Stomach smooth muscle (tissue), 2 donors: ENCODE data around the gene ZNF70.

Experiments
- H3K27ac ChIP-seq: one replicate; pipeline ENCODE4 v1.7.0; 2013; ENCODE audit warnings: mild to moderate bottlenecking, low read length, inconsistent platforms
- H3K27me3 ChIP-seq, 2 donors: one replicate each; pipeline ENCODE4 v1.7.0; 2013; ENCODE audit warnings: low read length in 2 of 2; ENCODE audit not compliant: insufficient read depth in 2 of 2, control insufficient read depth in 1 of 2
- H3K36me3 ChIP-seq, 2 donors: one replicate each; pipeline ENCODE4 v1.7.0; 2013; ENCODE audit warnings: low read length in 2 of 2; ENCODE audit not compliant: control insufficient read depth in 2 of 2, insufficient read depth in 2 of 2
- H3K4me1 ChIP-seq: one replicate; pipeline ENCODE4 v1.7.0; 2013; ENCODE audit warnings: low read length; ENCODE audit not compliant: control insufficient read depth, insufficient read depth
- H3K4me3 ChIP-seq, 2 donors: one replicate each; pipeline ENCODE4 v1.7.0; 2013; ENCODE audit warnings: low read length in 2 of 2
- H3K9ac ChIP-seq, 2 donors: one replicate each; pipeline ENCODE4 v1.7.0; 2013; ENCODE audit warnings: low read length in 2 of 2, mild to moderate bottlenecking in 1 of 2
- H3K9me3 ChIP-seq, 2 donors: one replicate each; pipeline ENCODE4 v1.7.0; 2013; ENCODE audit warnings: low read length in 2 of 2; ENCODE audit not compliant: control insufficient read depth in 2 of 2
- donor health status: healthy.
- donor health status: Pancreatic carcinoma.

Gene ZNF70

GRCh38 chr22:23755711-23756110 is 4.8 kb upstream of the ZNF70 start:
- Histone ChIP-seq H3K27ac (no peak overlapping the region), H3K27me3 (no peaks in the 10 kb centered on the region), H3K4me1 (no peaks in the 10 kb centered on the region), H3K4me3 (no peak overlapping the region), H3K9me3 (no peaks in the 10 kb centered on the region), H3K9ac (no peak overlapping the region), H3K36me3 (no peaks in the 10 kb centered on the region)

DNA sequence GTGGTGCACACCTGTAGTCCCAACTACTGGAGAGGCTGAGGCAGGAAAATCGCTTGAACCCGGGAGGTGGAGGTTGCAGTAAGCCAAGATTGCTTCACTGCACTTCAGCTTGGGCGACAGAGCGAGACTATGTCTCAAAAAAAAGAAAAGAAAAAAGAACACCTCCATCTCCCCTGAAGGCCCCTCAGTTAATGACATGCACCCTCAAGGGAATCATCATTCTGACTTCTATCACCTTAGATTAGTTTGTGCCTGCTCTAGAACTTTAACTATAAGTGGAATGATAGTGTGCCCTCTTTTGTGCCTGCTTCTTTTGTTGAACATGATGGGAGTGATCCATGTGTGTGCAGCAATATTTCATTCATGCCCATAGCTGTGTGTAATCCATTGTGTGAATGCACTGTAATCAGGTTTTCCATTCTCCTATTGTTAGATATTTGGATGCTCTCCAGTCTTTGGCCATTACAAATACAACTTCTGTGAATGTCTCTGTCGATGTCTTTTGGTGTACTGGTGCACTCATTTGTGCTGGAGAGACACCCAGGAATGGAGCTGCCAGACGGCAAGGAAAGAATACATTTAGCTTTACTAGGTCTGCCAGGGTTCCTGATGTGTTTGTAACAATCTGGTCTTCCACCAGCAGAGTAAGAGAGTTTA is 4.2 kb upstream of the ZNF70 start:
- Histone ChIP-seq H3K27me3 (no peaks in the 10 kb centered on the region), H3K9me3 (no peaks in the 10 kb centered on the region), H3K36me3 (no peaks in the 10 kb centered on the region), H3K4me3 (no peak overlapping the region), H3K9ac (no peak overlapping the region), H3K27ac (no peak overlapping the region), H3K4me1 (peaks cover 4% of the 10 kb centered on the region)

DNA sequence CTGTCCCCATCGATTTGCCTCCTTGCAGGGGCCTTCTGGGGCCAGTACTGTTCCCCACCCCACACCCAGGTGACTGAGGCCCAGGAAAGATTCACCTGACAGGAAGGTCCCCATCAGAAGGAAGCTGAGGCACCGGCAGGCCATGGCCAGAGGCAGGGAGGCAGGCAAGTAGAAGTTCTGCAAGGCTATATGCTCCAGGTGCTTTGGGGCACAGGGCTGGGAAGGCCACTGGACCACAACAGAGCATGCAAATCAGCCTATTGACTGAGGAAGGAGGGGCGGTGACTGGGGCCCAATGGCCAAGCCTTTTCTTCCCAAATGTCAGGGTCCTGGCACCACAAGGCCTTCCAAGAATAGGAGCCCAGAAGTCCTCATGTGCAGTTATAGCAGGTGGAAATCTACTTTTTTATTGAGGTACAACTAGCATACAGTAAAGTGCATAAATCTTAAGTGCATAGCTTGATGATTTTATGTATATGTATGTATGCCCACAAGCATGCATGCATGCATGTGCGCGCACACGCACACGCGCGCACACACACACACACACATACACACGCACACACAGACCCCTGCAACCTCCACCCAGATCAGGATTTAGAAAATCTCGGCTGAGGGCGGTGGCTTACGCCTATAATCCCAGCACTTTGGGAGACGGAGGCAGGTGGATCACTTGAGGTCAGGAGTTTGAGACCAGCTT is 3.5 kb upstream of the ZNF70 start, which contains the start of gene VPREB3:
TSS of gene VPREB3 (minus strand) at position 206 of the 700 bp plus-strand sequence. CDS start at position 144, 62 bp downstream.
- Histone ChIP-seq H3K27ac (no peak within 1 kb of the TSS), H3K9ac (no peak within 1 kb of the TSS), H3K4me1 (peaks cover 8% of the 10 kb centered on the region), H3K27me3 (no peaks in the 10 kb centered on the region), H3K4me3 (no peak within 1 kb of the TSS), H3K9me3 (no peaks in the 10 kb centered on the region), H3K36me3 (no peaks in the 10 kb centered on the region)

DNA sequence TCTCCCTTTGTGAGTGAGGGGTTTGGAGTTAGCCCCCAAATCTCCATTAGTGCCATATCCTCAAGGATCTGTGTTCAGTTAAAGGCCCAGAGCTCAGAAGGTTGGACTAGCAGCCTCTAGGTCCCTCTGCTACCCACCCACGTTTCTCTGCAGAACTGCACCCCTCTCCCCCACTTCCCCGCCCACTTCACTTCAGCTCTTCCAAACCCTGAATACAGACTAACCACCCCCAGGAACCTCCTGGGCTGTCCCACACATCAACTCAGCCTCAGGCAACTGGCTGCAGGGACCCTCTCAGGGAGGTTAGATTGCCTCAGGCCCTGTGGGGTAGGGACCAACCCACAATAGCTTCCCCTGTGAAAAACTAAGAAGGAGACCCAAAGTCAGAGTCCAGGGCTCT is 2.5 kb upstream of the ZNF70 start:
- Histone ChIP-seq H3K27ac (no peak overlapping the region), H3K9ac (no peak overlapping the region)

DNA sequence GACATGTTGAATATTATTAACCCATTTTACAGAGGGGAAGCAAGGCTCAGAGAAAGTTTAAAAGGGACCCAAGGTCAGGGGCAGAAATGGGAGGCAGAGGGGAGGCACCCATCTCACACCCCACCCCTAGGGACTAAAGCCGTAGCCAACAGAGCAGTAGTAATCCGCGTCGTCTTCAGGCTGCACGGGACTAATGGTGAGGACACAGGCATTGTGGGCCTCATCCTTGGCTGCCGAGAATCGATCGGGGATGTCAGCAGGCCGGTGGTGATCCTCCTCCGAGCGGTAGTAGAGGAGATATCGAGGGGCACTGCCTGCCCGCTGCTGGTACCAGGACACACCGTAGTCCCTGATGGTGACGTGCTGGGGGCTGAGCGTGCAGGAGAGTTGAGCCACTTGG is 1.8 kb upstream of the ZNF70 start:
- Histone ChIP-seq H3K27ac (no peak overlapping the region), H3K9ac (no peak overlapping the region), H3K27me3 (no peaks in the 10 kb centered on the region), H3K36me3 (no peaks in the 10 kb centered on the region), H3K4me3 (no peak overlapping the region), H3K9me3 (no peaks in the 10 kb centered on the region), H3K4me1 (peaks cover 8% of the 10 kb centered on the region)

More for the DNA sequence above, 2.5 kb upstream of the ZNF70 start:
- H3K36me3 ChIP-seq = no peaks in the 10 kb centered on the region
- peaks cover 8% of the 10 kb centered on the region for H3K4me1 ChIP-seq
- no peaks in the 10 kb centered on the region for H3K27me3 ChIP-seq
- H3K9me3 ChIP-seq = no peaks in the 10 kb centered on the region
- no peak overlapping the region for H3K4me3 ChIP-seq

DNA sequence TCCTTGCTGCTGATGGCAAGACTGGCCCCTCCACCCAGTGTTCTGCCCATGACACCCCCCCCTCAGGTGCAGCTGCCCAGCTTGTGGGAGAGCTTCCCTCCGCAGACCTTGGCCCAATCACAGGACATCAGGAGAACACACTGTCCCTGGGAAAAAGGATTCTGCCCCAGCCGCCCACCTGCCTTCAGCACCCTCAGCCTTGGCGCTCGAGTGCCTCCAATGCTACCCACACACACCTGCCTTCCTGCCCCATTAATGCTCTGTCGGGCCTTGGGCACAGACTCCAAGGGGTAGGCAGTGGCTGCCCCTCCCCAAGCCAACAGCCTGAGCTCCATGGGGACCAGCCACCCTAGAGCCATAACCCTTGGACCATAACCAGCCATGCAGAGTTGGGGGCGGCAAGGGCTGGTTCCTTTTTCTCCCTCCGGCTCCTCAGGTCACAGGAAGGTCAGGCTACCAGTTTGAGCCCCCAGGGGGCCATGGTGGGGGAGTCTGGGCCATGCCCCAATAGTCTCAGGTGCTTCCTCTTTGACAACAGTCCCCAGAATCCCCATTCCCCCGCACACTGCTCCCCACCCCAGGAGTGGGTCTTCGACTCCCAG is 1.3 kb upstream of the ZNF70 start:
- Histone ChIP-seq H3K27ac (no peak overlapping the region), H3K9me3 (no peaks in the 10 kb centered on the region), H3K4me3 (peak overlapping the region in 1 of 2 donors; percentile 88), H3K9ac (no peak overlapping the region), H3K4me1 (peaks cover 8% of the 10 kb centered on the region), H3K27me3 (no peaks in the 10 kb centered on the region), H3K36me3 (no peaks in the 10 kb centered on the region)

DNA sequence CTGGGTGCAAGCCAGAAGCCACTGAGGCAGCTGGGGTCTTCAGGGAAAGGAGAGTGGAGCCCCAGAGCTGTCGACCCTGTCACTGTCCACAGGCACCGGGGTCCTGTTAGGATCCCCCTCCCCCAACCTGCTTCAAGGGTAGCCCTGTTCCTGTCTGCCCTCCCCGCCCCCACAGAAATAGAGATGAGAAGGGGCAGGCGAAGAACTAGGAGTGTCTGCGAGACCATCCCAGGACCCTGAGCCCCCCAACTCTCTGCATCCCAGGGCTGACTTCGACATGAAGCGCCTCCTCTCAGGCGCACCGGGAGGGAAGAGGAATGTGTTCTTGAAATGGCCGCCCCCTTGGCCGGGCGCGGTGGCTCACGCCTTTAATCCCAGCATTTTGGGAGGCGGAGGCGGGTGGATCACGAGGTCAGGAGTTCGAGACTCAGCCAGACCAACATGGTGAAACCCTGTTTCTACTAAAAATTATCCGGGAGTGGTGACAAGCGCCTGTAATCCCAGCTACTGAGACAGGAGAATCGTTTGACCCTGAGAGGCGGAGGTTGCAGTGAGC is 607 bp upstream of the ZNF70 start:
- Histone ChIP-seq H3K27ac (peak overlapping the region; percentile 82), H3K4me1 (peaks cover 8% of the 10 kb centered on the region), H3K36me3 (no peaks in the 10 kb centered on the region), H3K4me3 (peak overlapping the region; percentile 88 to 89), H3K27me3 (no peaks in the 10 kb centered on the region), H3K9me3 (no peaks in the 10 kb centered on the region), H3K9ac (peak overlapping the region; percentile 90 to 95)

DNA sequence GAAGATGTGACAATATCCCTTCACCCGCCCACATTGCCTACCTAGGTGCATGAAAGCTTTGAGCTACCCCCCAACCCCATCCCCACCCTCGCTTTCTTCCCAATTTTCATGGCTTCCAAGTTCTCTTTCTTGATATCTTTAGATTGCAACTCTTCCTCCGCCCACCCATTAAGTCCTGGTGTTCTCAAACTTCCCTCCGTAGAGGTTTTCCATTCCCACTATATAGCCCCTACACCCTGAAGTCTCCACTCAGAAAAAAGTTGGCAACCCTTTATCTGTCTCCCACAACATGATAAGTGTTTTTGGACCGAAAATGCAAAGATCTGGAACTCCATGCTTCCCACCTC is 572 bp downstream of the ZNF70 start:
- no peaks in the 10 kb centered on the region for H3K27me3 ChIP-seq
- no peaks in the 10 kb centered on the region for H3K9me3 ChIP-seq
- H3K36me3 ChIP-seq = peaks cover 0 to under 1% of the 10 kb centered on the region in 2 donors
- H3K9ac ChIP-seq = peak overlapping the region; percentile 73 to 83
- peak overlapping the region; percentile 87 to 88 for H3K4me3 ChIP-seq
- H3K27ac ChIP-seq = no peak overlapping the region
- peaks cover 8% of the 10 kb centered on the region for H3K4me1 ChIP-seq

DNA sequence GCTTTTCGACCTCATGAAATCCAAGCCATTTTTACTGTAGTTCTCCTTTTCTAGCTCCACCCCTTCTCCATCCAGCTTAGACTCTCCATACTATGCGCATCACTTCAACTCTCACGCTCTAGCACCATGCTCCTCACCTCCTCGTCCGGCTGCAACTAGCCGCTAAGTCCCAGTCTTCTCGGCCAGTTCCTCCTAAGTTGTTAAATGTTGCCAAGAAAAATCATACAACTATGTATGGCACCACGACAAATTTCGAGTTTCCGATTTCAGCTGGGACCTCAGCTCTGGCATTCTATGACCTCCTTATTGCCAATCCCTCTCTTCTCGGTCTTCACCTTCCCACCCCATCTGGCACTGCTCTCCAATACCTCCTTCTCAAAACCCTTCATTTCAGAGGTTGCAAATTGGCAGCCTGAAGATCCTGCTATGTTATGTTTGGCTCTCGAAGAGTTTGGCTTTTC is 1.0 kb downstream of the ZNF70 start:
- Histone ChIP-seq H3K4me3 (peak overlapping the region; percentile 87 to 88), H3K27ac (no peak overlapping the region), H3K36me3 (peaks cover 4 to 6% of the 10 kb centered on the region in 2 donors), H3K9ac (no peak overlapping the region), H3K4me1 (peaks cover 8% of the 10 kb centered on the region), H3K9me3 (no peaks in the 10 kb centered on the region), H3K27me3 (no peaks in the 10 kb centered on the region)

DNA sequence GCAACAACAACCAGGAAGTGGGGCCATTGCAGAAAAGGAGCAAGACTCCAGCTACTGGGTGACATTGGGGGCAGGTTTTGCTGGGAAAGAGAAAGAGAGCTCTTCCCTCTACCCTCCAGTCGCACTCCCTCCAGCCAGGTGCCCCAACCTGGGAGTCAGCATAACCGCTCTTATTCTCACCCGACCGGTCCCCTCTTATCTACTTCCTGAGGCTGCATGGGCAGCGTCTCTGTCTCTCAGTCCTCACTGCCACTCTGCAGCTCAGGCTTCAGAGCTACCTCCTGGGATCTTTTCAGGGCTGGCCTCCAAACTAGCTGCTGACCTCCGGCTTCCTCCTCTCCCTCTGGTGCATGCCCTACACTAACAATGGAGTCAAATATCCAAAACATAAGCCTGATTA is 5.1 kb downstream of the ZNF70 start:
- H3K4me3 ChIP-seq = no peak overlapping the region
- peaks cover 17% of the 10 kb centered on the region for H3K4me1 ChIP-seq
- H3K36me3 ChIP-seq = peaks cover 29 to 31% of the 10 kb centered on the region in 2 donors
- peaks cover 0 to 9% of the 10 kb centered on the region in 2 donors for H3K9me3 ChIP-seq
- no peaks in the 10 kb centered on the region for H3K27me3 ChIP-seq
- H3K27ac ChIP-seq = no peak overlapping the region
- H3K9ac ChIP-seq = no peak overlapping the region
